GM03348 (cell line): Measurements from ENCODE around the gene KIAA1549.

Experiments used
- DNase-seq: peaks from one replicate; pipeline ENCODE4 v3.0.0; 2012; ENCODE audit warnings: low spot score

Gene KIAA1549

GRCh38 chr7:138974675-138975292 is 6.4 kb downstream of the KIAA1549 start:
- no peak for DNase-seq

- no peak for DNase-seq
These were observed 7.1 kb downstream of the KIAA1549 start for GRCh38 chr7:138974103-138974502.

GRCh38 chr7:138970952-138971351 is 10.2 kb downstream of the KIAA1549 start:
- DNase-seq: no peak

DNA sequence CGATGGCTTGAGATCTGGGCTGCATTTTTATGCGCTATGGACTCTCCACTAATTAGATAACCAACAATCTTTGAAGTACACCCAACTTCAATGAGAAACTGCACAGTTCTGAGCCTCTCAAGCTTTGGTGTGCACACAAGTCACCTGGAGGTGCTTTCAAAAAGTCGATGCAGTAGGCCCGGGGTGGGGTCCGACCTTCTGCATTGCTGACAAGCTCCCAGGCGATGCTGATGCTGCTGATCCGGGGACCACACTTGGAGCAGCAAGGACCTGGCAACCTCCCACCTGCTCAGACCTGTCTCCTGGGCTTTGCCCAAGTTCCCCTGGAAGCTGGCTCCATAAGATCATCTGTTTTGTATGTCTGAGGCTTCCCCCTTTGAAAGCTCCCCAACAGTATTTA is 10.7 kb downstream of the KIAA1549 start:
- no peak for DNase-seq

DNA sequence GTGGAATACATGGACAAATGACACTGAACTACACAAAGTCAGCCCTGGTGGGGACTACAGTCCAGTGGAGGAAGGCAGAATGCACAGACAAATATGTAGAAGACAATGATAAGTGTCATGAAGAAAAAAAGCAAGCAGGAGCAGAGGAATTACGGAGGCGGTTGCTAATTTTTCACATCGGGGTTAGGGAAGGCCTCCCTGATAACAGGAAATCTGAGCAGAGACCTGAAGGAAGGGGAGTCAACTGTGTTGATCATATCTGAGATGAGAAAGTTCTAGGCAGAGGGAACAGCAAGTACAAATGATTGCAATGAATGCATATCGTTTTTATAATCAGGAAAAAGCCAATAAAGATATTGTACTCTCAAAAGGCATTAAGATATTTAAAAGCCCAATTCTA is 14.0 kb downstream of the KIAA1549 start:
- DNase-seq: no peak

GRCh38 chr7:138964624-138965436 is 16.4 kb downstream of the KIAA1549 start:
- no peak for DNase-seq

- no peak for DNase-seq
These were observed 17.5 kb downstream of the KIAA1549 start for GRCh38 chr7:138963675-138964074.

GRCh38 chr7:138962561-138963270 is 18.5 kb downstream of the KIAA1549 start:
- no peak for DNase-seq

DNA sequence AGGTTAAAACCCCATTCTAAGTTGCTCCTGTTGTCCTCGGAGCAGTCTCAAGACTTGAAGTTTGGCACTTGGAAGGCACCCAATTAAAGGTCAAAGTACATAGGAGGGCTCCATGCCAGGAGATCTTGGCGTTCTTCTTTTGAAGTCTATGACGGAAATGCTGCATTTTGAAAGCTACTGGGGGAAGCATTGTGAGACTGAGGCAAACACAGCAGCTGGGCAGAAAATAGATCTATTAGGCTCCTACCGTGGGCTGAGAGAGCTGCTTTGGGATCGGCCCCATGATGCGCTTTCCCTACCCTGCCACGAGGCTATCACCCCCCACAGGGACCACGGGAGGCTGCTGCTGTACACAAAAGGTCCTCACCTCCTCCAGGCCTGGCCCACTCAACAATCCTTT is 20.0 kb downstream of the KIAA1549 start:
- no peak for DNase-seq

GRCh38 chr7:138958391-138958956 is 22.7 kb downstream of the KIAA1549 start:
- no peak for DNase-seq

DNA sequence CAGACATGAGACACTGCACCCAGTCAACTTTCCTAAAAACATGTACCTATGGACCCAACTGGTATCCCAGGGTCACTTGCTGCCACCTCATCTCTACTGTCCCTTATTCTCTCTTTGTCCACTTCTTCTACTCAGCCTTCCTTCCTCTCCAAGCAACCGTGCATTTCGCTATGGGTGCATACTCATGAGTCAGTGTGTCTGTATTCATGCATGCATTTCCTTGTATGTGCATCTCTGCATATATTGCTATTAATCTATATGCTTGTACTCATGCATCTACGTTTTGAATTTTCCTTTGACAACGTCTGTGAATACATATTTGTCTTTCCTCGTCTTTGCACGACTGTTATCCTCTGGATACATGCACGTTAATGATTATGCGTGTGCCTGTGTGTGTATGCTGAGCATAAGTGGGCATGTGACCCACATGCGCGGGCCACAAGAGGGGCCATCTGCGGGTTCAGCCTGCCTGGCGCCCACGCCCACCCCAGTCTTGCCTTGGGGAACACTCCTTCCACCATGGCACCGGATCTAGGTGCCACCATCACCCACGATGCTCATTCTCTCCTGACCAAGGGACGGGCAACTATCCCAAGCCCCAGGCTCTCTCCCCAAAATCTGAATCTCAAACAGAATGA is 23.3 kb downstream of the KIAA1549 start:
- no peak for DNase-seq

DNA sequence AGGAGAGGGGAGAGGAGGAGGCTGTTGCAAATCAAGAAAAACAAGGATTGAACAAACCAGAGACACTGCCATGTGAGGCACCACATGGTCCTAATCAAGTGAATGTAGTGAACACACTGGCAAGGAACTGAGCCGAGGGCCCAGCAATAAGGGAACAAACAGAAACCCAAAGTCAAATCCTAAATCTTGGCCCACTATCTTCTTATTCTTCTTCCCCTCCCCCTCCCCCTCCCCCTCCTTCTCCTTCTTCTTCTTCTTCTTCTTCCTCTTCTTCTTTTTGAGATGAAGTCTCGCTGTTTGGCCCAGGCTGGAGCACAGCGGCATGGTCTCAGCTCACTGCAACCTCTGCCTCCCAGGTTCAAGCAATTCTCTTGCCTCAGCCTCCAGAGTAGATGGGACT is 24.0 kb downstream of the KIAA1549 start:
- DNase-seq: no peak

- DNase-seq: no peak
These were observed 26.4 kb downstream of the KIAA1549 start for GRCh38 chr7:138954545-138955475.

- DNase-seq: no peak
These were observed 28.4 kb downstream of the KIAA1549 start for GRCh38 chr7:138952791-138953190.

GRCh38 chr7:138951953-138952352 is 29.2 kb downstream of the KIAA1549 start:
- no peak for DNase-seq

DNA sequence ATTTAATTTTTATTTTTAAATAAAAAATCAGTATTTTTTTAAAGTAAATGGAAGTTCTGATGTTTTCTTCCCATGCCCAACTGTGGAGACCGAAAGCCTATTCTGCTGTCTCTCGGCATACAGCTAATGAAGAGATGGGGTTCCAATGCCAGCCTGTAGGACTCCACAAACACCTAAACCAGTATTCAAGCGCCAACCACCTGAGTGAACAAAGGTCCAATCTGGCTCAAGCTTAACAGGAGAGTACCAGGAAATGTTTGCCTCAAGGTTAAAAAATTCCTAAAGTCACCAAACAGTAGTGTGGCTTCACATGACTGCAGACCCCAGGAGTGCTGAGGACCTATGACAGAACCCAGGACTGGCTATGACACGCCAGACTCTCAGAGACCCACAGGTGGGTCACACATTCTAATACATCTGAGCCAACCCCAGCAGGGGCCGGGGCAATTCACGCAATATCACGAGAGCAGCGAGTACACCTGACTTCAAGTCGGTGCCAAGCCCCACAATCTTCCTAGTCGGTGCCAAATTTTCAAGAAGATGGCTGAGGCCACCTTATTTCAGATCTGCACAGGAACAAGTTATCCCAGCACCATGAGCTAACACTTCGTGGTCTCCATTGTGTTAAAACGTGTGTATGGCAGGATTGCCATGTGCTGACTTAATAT is 31.6 kb downstream of the KIAA1549 start:
- DNase-seq: no peak

DNA sequence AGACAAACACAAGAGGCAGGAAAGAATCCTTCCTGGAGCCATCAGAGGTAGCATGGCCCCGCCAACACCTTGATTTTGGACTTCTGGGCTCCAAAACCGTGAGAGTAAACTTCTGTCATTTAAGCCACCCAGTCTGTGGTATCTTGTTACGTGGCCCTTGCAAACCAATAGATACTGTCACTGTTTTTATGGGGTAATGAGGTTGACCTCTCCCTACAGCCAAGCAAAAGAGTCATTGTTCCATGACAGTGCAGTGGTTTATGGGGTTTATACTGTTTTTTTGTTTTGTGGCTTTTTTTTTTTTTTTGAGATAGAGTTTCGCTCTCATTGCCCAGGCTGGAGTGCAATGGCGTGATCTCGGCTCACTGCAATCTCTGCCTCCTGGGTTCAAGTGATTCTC is 32.8 kb downstream of the KIAA1549 start:
- no peak for DNase-seq

- no peak for DNase-seq
These were observed 35.4 kb downstream of the KIAA1549 start for GRCh38 chr7:138945821-138946220.

- DNase-seq: no peak
These were observed 36.0 kb downstream of the KIAA1549 start for GRCh38 chr7:138945154-138945553.

- no peak for DNase-seq
These were observed 36.6 kb downstream of the KIAA1549 start for GRCh38 chr7:138944592-138944991.

DNA sequence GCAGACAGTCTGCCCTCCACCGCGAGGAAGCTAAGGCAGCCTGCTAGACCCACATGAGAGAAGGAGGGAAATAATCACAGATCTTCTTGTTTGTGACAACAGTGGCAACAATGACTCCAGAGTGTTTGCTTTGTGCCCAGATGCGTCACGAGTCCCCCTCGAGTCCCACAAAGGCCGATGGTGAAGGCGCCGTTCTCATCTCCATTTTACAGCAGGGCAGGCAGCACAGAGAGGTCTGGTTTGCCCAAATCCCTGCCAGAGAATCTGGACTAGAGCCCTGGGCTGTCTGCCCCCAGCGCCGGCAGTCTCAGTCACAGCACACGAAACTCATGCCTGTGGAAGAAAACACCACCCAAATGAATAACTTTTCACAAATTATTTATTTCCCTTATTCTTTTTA is 38.1 kb downstream of the KIAA1549 start:
- DNase-seq: no peak
